GM12873 (cell line): ENCODE measurements around the gene USP21.
A peak's percentile ranks its signal among the peaks of the same experiment; 100 is the strongest.

ENCODE experiments used
- CTCF ChIP-seq: IDR thresholded peaks from 2 replicates; pipeline ENCODE4 v1.5.1; 2012; ENCODE audit warnings: low read depth, mild to moderate bottlenecking, moderate library complexity, low read length, control low read depth; ENCODE audit not compliant: insufficient read depth; ENCODE audit errors: missing control alignments

Gene USP21

GRCh38 chr1:161164901-161165610 lies 5.8 kb downstream of the USP21 start:
- TF ChIP-seq CTCF, result no peak

GRCh38 chr1:161165742-161166668 lies 6.7 kb downstream of the USP21 start, which contains the start of gene PPOX:
TSS of gene PPOX (plus strand) at chr1:161166426. CDS start at chr1:161166848, 422 bp downstream.
- TF ChIP-seq CTCF, result peak; percentile 67

- no peak for TF ChIP-seq CTCF
These were observed 7.6 kb downstream of the USP21 start for GRCh38 chr1:161166669-161167548.

GRCh38 chr1:161168906-161169305 lies 9.6 kb downstream of the USP21 start:
- TF ChIP-seq CTCF, result no peak

- TF ChIP-seq CTCF, result no peak
These were observed 11.9 kb downstream of the USP21 start for GRCh38 chr1:161171191-161171590.

GRCh38 chr1:161171696-161172095 lies 12.4 kb downstream of the USP21 start:
- no peak for TF ChIP-seq CTCF

- no peak for TF ChIP-seq CTCF
These were observed 13.0 kb downstream of the USP21 start for GRCh38 chr1:161172349-161172748.
